GM19468 (cell line): ENCODE results near the gene BCKDK.
"Not testable (repeated sequence)": the region's sequence is repeated elsewhere in the genome, so short reads cannot be mapped to it uniquely, and the experiment has no call there.

Experiments used
- ATAC-seq: cut with Tn5 transposase; IDR thresholded peaks from one replicate; pipeline ENCODE4 v1.9.1; 2021; ENCODE audit warnings: mild to moderate bottlenecking, moderate library complexity, moderate number of reproducible peaks; ENCODE audit not compliant: unreplicated experiment; ENCODE audit errors: extremely low read depth

Gene BCKDK

DNA sequence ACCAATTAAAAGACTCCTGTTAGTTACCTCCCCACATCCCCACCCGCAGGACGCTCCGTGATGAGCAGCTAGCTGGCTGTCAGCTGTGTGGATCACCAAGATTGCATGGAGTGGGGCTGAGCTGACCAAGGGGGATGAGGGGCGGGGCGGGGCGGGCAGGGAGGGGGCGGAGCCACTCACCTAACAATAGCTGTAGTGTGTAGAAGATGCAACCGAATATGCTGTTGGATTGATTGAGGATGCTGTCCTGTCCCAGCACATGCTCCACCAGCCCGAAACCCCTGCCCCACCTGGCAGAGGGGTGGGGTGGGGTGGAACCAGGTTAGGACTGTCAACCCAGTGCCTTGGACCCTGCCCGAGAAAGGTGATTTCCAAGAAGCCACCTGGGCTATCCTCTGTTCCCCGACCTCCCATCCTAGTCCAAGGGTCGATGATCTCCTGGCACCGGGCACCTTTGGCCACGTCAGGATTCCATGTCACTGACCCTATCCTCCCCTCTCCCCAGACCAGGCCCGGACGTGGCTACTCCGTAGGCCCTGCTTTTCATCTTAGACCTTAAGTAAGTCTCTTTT lies 15.0 kb upstream of the BCKDK start:
- ATAC-seq: no peak

DNA sequence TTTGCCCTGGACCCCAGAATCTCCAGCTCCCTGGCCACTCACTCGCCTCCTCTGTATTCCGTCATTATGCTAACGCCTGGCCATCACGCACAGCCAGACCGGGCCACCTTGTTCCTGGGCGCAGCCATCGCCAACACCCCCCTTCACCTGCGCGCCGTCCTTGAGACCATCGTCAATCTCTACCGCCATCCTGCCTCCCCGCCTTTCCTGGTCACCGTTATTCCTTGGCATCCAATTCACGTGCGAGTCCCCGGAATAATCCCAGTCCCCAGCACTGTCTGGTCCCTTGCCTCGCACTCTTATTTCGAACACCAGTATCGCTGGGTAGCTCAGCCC lies 14.1 kb upstream of the BCKDK start:
- ATAC-seq: no peak

DNA sequence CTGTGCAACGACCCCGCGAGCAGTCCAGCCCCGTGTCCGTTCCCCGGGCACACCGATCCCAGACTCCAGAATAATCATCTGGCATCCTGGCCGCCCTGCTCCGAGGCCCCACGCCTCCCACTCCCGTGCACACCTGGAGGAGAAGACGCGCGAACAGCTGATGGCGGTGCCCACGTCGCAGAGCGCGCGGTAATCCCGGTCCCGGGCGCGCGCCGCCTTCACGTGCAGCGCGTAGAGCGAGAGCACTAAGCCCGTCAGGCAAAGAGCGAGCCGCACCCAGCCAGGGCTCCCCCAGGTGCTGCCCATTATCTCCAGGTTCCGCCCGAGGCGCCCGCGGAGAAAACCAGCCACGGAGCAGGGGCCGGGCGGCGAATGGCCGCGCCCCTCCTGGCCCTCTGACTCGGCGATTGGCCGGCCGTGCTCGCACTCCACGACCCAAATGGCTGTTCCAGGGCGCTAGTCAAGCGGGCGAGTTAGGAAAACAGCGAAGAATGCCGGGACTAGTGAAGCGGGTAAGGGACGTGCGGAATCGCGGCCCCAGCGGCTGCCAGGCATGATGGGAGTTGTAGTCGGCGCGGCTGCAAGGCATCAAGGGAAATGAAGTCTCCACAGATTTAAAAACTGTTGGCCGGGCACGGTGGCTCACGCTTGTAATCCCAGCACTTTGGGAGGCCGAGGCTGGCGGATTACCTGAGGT lies 13.6 kb upstream of the BCKDK start, which contains the start of gene VKORC1:
Gene VKORC1, minus strand, starts transcription at position 374 of the 697 bp plus-strand sequence. Its CDS starts 68 bp downstream, at position 306.
- ATAC-seq: peak; percentile 60

- no peak for ATAC-seq
Observed at GRCh38 chr16:31099860-31100638, 8.1 kb upstream of the BCKDK start.

- ATAC-seq: not testable (repeated sequence)
Observed at GRCh38 chr16:31100876-31101641, 7.1 kb upstream of the BCKDK start.

GRCh38 chr16:31105677-31106213 lies 2.4 kb upstream of the BCKDK start:
- no peak for ATAC-seq

- no peak for ATAC-seq
Observed at GRCh38 chr16:31106509-31107464, 1.4 kb upstream of the BCKDK start.

DNA sequence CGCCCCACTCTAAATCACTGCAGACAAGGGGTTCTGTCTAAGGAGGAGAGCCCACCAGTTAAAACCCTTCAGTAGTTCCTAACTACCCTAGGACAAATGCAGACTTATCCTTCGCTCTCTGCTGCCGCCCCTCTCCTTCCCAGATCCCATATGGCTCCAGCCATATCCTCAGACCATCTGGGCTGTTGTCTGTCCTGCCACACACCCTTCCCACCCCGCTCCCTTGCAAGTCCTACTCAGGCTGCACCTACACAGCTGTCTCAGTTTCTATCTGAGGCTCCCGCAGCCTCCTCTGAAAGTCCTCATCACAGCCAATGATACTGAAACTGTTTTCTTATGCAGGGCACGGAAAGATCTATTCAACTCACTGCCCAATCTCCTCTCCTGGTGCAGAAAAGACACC lies 720 bp upstream of the BCKDK start:
- no peak for ATAC-seq

- no peak for ATAC-seq
Observed at GRCh38 chr16:31108794-31109558, 790 bp downstream of the BCKDK start.

DNA sequence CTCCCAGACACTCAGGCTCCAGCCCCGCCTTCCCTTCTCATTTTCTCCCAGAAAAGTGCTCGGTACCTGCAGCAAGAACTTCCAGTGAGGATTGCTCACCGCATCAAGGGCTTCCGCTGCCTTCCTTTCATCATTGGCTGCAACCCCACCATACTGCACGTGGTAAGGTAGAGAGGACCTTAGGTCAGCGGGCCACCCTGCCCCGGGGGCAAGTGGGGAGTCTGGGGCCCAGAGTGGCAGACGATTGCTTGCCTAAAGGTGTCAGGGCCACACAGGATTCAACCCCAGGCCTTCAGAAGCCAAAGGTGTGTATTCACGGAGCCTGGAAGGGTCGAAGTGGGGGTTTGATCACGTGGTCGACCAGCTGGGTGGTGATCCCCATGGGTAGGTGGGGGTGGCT lies 1.4 kb downstream of the BCKDK start:
- no peak for ATAC-seq

GRCh38 chr16:31110106-31111034 lies 2.2 kb downstream of the BCKDK start:
- ATAC-seq: no peak

DNA sequence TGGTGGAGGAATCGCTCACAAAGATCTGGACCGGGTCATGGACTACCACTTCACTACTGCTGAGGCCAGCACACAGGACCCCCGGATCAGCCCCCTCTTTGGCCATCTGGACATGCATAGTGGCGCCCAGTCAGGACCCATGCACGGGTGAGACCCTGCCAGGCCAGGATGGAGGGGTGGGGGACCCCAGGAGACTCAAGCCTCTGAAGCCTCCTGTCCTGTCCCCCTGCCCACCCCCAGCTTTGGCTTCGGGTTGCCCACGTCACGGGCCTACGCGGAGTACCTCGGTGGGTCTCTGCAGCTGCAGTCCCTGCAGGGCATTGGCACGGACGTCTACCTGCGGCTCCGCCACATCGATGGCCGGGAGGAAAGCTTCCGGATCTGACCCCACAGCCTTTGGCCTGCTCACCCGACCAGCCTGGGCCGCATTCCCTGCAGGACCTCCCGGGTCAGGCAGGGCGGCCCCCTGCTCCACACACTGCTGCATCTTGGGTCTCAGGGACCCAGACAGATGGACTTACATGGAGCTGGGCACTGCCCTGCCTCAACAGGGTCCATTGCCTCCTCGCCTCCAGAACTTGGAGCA lies 3.8 kb downstream of the BCKDK start:
- ATAC-seq: no peak

- ATAC-seq: no peak
Observed at GRCh38 chr16:31112711-31113110, 4.5 kb downstream of the BCKDK start.

GRCh38 chr16:31113121-31114120 lies 5.2 kb downstream of the BCKDK start:
- ATAC-seq: no peak

- no peak for ATAC-seq
Observed at GRCh38 chr16:31114468-31114867, 6.3 kb downstream of the BCKDK start.
